Transverse colon (tissue), 4 donors: ENCODE results near the gene MANEAL. TPM values are rescaled to one million over a fixed set of nuclear protein-coding genes. Genes with fewer than 3 reads are reported as not detected.

Experiments
- DNase-seq: peaks from one replicate; pipeline ENCODE4 v3.0.0-alpha.2; 2019
- H3K27ac ChIP-seq, 4 donors: fragments of 200-600 bp; sonication (generic); 2 replicates each; pipeline ENCODE4 v1.5.1; 2016 to 2018; ENCODE audit warnings: inconsistent platforms in 4 of 4
- H3K27me3 ChIP-seq: fragments of 200-600 bp; sonication (generic); 2 replicates; pipeline ENCODE4 v1.5.1; 2017; ENCODE audit warnings: inconsistent platforms
- H3K36me3 ChIP-seq, 4 donors: fragments of 200-600 bp; sonication (generic); 2 replicates each; pipeline ENCODE4 v1.5.1; 2017 to 2019; ENCODE audit warnings: inconsistent platforms in 4 of 4
- H3K4me1 ChIP-seq, 4 donors: fragments of 200-600 bp; sonication (generic); 2 replicates each; pipeline ENCODE4 v1.5.1; 2017 to 2020; ENCODE audit warnings: inconsistent platforms in 4 of 4
- H3K4me3 ChIP-seq, 4 donors: fragments of 200-600 bp; sonication (generic); 1 replicate in 1 of 4; 2 replicates in 3 of 4; pipeline versions ENCODE4 v1.5.1 to v1.6.1; 2017 to 2019; ENCODE audit warnings: inconsistent platforms in 4 of 4
- H3K9me3 ChIP-seq, 2 donors: fragments of 200-600 bp; sonication (generic); 2 replicates each; pipeline ENCODE4 v1.5.1; 2017 to 2019; ENCODE audit warnings: inconsistent platforms in 2 of 2
- EP300 ChIP-seq: sonication (generic); formaldehyde crosslinking; IDR thresholded peaks from one replicate; pipeline ENCODE4 v1.6.1; 2017; ENCODE audit warnings: antibody characterized with exemption, low read depth
- POLR2A ChIP-seq: fragments of 450-650 bp; IDR thresholded peaks from one replicate; pipeline ENCODE4 v1.6.1; 2016; ENCODE audit warnings: antibody characterized with exemption, mild to moderate bottlenecking, moderate library complexity
- POLR2AphosphoS5 ChIP-seq, 3 donors: sonication (generic); formaldehyde crosslinking; IDR thresholded peaks; one replicate each; pipeline ENCODE4 v1.6.1; 2016; ENCODE audit warnings: antibody characterized with exemption in 3 of 3
- WGBS, 2 donors: methylation state at CpG; one replicate each; pipeline ENCODE4 v1.1.5; 2018; ENCODE audit warnings: low coverage in 1 of 2; 5-methylcytosine and 5-hydroxymethylcytosine counted together
- in situ Hi-C, 4 donors: fragments of 200-750 bp; cut with MboI; loops; one replicate each; pipeline versions ENCODE4 v1.15.0 to v1.15.1; 2017; ENCODE audit warnings: low sequenced_read_pairs in 3 of 4, low pct_ligation_motif_present in 1 of 4, low pct_unique_long_range_greater_than_20kb in 1 of 4
- intact Hi-C: fragments of 100-400 bp; cut with DNase I; formaldehyde crosslinking; loops from one replicate; pipeline ENCODE4 v1.15.1; 2023; ENCODE audit warnings: low total_unique reads
- total RNA-seq, 4 donors: library from RNA; depleted of rRNA; stranded (reverse); fragments of >200 nt; gene quantifications; one replicate each; pipeline ENCODE4 v1.1.0, GENCODE V29; 2016
- TF ChIP-seq, protein P1 (sequence below), 5 experiments: fragments of 200-600 bp in 3 of 5; fragments of 450-650 bp in 2 of 5; sonication (generic) in 3 of 5; IDR thresholded peaks; 1 replicate in 2 of 5; 2 replicates in 3 of 5; pipeline ENCODE4 v1.5.1; 2016 to 2017; ENCODE audit warnings: antibody characterized with exemption in 5 of 5, inconsistent platforms in 3 of 5, mild to moderate bottlenecking in 2 of 5, moderate library complexity in 1 of 5

MANEAL gene
- total RNA-seq, 4 donors from 2014 or later: 1.1 to 9.6 (median 5.7) TPM

DNA sequence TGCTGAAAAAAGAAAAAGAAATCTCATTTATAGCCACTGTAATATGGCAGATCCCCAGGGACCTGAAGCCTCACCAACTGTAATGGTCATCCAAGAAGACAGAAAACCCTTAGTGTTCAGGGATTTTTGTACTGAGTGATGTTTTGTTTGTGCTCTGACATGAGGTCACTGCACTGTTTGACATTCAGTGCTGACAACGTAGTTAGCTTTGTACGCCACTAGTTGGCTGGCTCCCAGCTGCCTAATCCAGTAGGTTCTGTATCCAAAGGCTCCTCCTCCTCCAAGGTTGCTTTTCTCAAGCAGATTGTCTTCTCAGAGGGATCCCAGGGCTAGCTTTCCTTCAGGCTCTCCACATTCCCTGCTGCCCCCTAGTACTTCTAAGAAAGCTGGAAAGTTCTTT, 23.8 kb downstream of the MANEAL start:
- Histone ChIP-seq H3K4me3 (no peak overlapping the region), H3K27ac (no peak overlapping the region), H3K27me3 (no peaks in the 10 kb centered on the region), H3K36me3 (peaks cover 0 to 40% (median 16%) of the 10 kb centered on the region in 4 donors), H3K4me1 (peaks cover 0 to 6% (median 0%) of the 10 kb centered on the region in 4 donors), H3K9me3 (no peaks in the 10 kb centered on the region)
- in situ Hi-C loops: no loop called here
- no peak for DNase-seq
- TF ChIP-seq, protein P1, sequence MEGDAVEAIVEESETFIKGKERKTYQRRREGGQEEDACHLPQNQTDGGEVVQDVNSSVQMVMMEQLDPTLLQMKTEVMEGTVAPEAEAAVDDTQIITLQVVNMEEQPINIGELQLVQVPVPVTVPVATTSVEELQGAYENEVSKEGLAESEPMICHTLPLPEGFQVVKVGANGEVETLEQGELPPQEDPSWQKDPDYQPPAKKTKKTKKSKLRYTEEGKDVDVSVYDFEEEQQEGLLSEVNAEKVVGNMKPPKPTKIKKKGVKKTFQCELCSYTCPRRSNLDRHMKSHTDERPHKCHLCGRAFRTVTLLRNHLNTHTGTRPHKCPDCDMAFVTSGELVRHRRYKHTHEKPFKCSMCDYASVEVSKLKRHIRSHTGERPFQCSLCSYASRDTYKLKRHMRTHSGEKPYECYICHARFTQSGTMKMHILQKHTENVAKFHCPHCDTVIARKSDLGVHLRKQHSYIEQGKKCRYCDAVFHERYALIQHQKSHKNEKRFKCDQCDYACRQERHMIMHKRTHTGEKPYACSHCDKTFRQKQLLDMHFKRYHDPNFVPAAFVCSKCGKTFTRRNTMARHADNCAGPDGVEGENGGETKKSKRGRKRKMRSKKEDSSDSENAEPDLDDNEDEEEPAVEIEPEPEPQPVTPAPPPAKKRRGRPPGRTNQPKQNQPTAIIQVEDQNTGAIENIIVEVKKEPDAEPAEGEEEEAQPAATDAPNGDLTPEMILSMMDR (IDR thresholded peaks at IDR 0.05): no peak
- no peak for TF ChIP-seq EP300
- no peak for TF ChIP-seq POLR2AphosphoS5 (IDR thresholded peaks at IDR 0.05)
- no peak for TF ChIP-seq POLR2A
- intact Hi-C loops: no loop called here
- WGBS, 2 donors: 32% methylated on average over 2 of the region's 2 CpGs; no CpG with 5 or more reads in 1 of the 2 donors

GRCh38 chr1:37821481-37821880, 27.8 kb downstream of the MANEAL start:
- no peaks in the 10 kb centered on the region for H3K27me3 ChIP-seq
- peaks cover 0 to 6% (median 0%) of the 10 kb centered on the region in 4 donors for H3K4me1 ChIP-seq
- no peak for TF ChIP-seq POLR2A
- TF ChIP-seq POLR2AphosphoS5 (IDR thresholded peaks at IDR 0.05): no peak
- no peak for TF ChIP-seq EP300
- TF ChIP-seq, protein P1 (IDR thresholded peaks at IDR 0.05): no peak
- DNase-seq: no peak
- intact Hi-C loops: no loop called here
- H3K9me3 ChIP-seq: no peaks in the 10 kb centered on the region
- no peak overlapping the region for H3K4me3 ChIP-seq
- in situ Hi-C loops: no loop called here
- H3K36me3 ChIP-seq: peaks cover 0 to 36% (median 18%) of the 10 kb centered on the region in 4 donors
- H3K27ac ChIP-seq: no peak overlapping the region
- 88 to 93% methylated on average over 1 to 2 of the region's 2 CpGs for WGBS, 2 donors

GRCh38 chr1:37822906-37823815, 29.5 kb downstream of the MANEAL start:
- intact Hi-C loops: no loop called here
- in situ Hi-C loops: no loop called here

DNA sequence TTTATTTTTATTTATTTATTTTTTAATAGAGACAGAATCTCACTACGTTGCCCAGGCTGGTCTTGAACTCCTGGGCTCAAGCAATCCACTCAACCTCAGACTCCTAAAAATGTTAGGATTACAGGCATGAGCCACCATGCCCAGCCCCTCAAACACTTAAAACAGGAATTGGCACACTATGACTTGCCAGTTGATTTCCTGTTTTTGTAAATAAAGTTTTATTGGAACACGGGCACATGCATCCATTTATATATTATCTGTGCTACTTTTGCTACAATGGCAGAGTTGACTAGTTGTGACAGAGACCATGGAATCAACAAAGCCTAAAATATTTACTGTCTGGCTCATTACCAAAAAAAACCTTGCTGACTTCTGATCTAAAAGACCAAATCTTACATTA, 30.4 kb downstream of the MANEAL start:
- Histone ChIP-seq H3K27ac (no peak overlapping the region), H3K27me3 (no peaks in the 10 kb centered on the region), H3K9me3 (no peaks in the 10 kb centered on the region), H3K4me1 (peaks cover 0 to 14% (median 0%) of the 10 kb centered on the region in 4 donors), H3K4me3 (no peak overlapping the region), H3K36me3 (peaks cover 0 to 31% (median 14%) of the 10 kb centered on the region in 4 donors)
- in situ Hi-C loops: no loop called here
- TF ChIP-seq, protein P1 (IDR thresholded peaks at IDR 0.05): no peak
- no peak for TF ChIP-seq POLR2AphosphoS5 (IDR thresholded peaks at IDR 0.05)
- no peak for TF ChIP-seq POLR2A
- TF ChIP-seq EP300: no peak
- intact Hi-C loops: no loop called here
- DNase-seq: no peak
- WGBS, 2 donors: 74 to 95% methylated on average over 2 of the region's 2 CpGs

More at GRCh38 chr1:37822906-37823815, 29.5 kb downstream of the MANEAL start:
- Histone ChIP-seq H3K27me3 (no peaks in the 10 kb centered on the region), H3K36me3 (peaks cover 0 to 31% (median 14%) of the 10 kb centered on the region in 4 donors), H3K27ac (no peak overlapping the region), H3K4me3 (no peak overlapping the region), H3K4me1 (peaks cover 0 to 6% (median 0%) of the 10 kb centered on the region in 4 donors), H3K9me3 (no peaks in the 10 kb centered on the region)
- DNase-seq: no peak
- TF ChIP-seq POLR2AphosphoS5 (IDR thresholded peaks at IDR 0.05) (no peak), POLR2A (no peak), EP300 (no peak)
- TF ChIP-seq, protein P1 (IDR thresholded peaks at IDR 0.05): no peak
- WGBS, 2 donors: 90 to 92% methylated on average over 4 to 9 of the region's 9 CpGs
